Uterus (tissue), 2 donors: ENCODE data around the gene NTN4.
"Not testable (repeated sequence)": the region's sequence is repeated elsewhere in the genome, so short reads cannot be mapped to it uniquely, and the experiment has no call there.

Source experiments
- POLR2A ChIP-seq, 2 donors: fragments of 450-650 bp; IDR thresholded peaks; one replicate each; pipeline ENCODE4 v1.6.1; 2016; ENCODE audit warnings: antibody characterized with exemption in 2 of 2, mild to moderate bottlenecking in 1 of 2, moderate library complexity in 1 of 2
- TF ChIP-seq, protein P1 (sequence below), 4 experiments: fragments of 200-600 bp in 2 of 4; fragments of 450-650 bp in 2 of 4; sonication (generic) in 2 of 4; IDR thresholded peaks; one replicate each; pipeline ENCODE4 v1.5.1; 2016 to 2019; ENCODE audit warnings: antibody characterized with exemption in 4 of 4, mild to moderate bottlenecking in 2 of 4, moderate library complexity in 1 of 4

GRCh38 chr12:95812155-95812554 lies 21.6 kb upstream of the NTN4 start:
- TF ChIP-seq, protein P1, sequence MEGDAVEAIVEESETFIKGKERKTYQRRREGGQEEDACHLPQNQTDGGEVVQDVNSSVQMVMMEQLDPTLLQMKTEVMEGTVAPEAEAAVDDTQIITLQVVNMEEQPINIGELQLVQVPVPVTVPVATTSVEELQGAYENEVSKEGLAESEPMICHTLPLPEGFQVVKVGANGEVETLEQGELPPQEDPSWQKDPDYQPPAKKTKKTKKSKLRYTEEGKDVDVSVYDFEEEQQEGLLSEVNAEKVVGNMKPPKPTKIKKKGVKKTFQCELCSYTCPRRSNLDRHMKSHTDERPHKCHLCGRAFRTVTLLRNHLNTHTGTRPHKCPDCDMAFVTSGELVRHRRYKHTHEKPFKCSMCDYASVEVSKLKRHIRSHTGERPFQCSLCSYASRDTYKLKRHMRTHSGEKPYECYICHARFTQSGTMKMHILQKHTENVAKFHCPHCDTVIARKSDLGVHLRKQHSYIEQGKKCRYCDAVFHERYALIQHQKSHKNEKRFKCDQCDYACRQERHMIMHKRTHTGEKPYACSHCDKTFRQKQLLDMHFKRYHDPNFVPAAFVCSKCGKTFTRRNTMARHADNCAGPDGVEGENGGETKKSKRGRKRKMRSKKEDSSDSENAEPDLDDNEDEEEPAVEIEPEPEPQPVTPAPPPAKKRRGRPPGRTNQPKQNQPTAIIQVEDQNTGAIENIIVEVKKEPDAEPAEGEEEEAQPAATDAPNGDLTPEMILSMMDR (IDR thresholded peaks at IDR 0.05), result not testable (repeated sequence)
- TF ChIP-seq POLR2A (IDR thresholded peaks at IDR 0.05), result not testable (repeated sequence)
